T-helper 1 cell treated with Interleukin-12 subunit alpha and Interleukin-12 subunit beta and Interleukin-4 antibody, amounts not matched to agents 30 μg/mL and 1 μg/mL, for 36 hours (primary cell): ENCODE measurements around the gene HOMER2.
"Not testable (repeated sequence)": the region's sequence is repeated elsewhere in the genome, so short reads cannot be mapped to it uniquely, and the experiment has no call there.

ENCODE experiments used
- H3K27ac Mint-ChIP-seq: one replicate; pipeline ENCODE4 v1.8.0; 2021; ENCODE audit warnings: mild to moderate bottlenecking, mixed read lengths
- H3K27me3 Mint-ChIP-seq: one replicate; pipeline ENCODE4 v1.8.0; 2021; ENCODE audit warnings: low read depth, mixed read lengths
- H3K36me3 Mint-ChIP-seq: one replicate; pipeline ENCODE4 v1.8.0; 2021; ENCODE audit warnings: low read depth, mixed read lengths
- H3K4me1 Mint-ChIP-seq: one replicate; pipeline ENCODE4 v1.8.0; 2021; ENCODE audit warnings: low read depth, mixed read lengths
- H3K4me3 Mint-ChIP-seq: one replicate; pipeline ENCODE4 v1.8.0; 2021; ENCODE audit warnings: mild to moderate bottlenecking, moderate library complexity, mixed read lengths
- H3K9me3 Mint-ChIP-seq: one replicate; pipeline ENCODE4 v1.8.0; 2021; ENCODE audit warnings: mixed read lengths

HOMER2 gene

GRCh38 chr15:82907350-82907749 lies 45.2 kb downstream of the HOMER2 start:
- Mint-ChIP-seq H3K9me3 (peaks cover 12% of the 10 kb centered on the region), H3K27me3 (peaks cover 18% of the 10 kb centered on the region), H3K27ac (no peak overlapping the region), H3K4me1 (peaks cover 2% of the 10 kb centered on the region), H3K36me3 (no peaks in the 10 kb centered on the region), H3K4me3 (no peak overlapping the region)

GRCh38 chr15:82904574-82904973 lies 47.9 kb downstream of the HOMER2 start:
- Mint-ChIP-seq H3K27ac (no peak overlapping the region), H3K36me3 (no peaks in the 10 kb centered on the region), H3K4me1 (no peaks in the 10 kb centered on the region), H3K27me3 (peaks cover 23% of the 10 kb centered on the region), H3K9me3 (peaks cover 12% of the 10 kb centered on the region), H3K4me3 (no peak overlapping the region)

- Mint-ChIP-seq H3K4me1 (no peaks in the 10 kb centered on the region), H3K27ac (no peak overlapping the region), H3K27me3 (peaks cover 19% of the 10 kb centered on the region), H3K36me3 (no peaks in the 10 kb centered on the region), H3K4me3 (no peak overlapping the region), H3K9me3 (peaks cover 3% of the 10 kb centered on the region)
Measured at GRCh38 chr15:82903511-82903910, 49.0 kb downstream of the HOMER2 start.

DNA sequence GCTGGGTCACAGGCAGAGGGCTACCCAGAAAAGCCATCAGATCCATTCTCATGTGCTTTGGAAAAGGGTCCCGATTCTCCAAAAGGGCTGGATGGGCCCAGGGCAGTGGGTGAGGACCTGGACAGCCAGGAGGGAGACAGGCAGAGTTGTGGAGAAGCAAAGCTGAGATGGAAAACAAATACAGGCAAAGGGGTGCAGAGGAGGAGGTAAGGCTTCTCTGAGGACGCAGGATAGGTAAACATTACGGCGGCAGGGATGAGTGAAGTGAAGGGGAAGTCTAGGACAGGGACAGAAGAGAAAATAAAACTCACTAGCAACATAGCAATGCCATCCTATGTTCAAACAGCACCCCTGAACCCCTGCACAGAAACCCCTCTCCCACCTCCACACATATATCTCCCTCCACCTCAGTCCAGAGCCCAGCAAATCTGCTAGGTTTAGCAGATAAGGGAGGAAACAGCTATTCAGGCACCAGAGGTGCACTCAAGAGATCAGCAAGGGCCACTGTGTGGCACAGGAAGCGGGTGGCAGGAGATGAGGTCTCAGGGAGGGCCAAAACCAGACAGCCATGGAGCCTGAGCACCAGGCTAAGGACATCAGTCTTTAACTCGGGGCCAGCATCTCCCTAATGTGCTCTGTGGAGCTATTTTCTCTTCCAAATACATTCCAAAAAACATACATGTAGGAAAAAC lies 51.3 kb downstream of the HOMER2 start:
- Mint-ChIP-seq H3K4me1 (no peaks in the 10 kb centered on the region), H3K27ac (no peak overlapping the region), H3K9me3 (no peaks in the 10 kb centered on the region), H3K4me3 (no peak overlapping the region), H3K36me3 (no peaks in the 10 kb centered on the region), H3K27me3 (peaks cover 18% of the 10 kb centered on the region)

DNA sequence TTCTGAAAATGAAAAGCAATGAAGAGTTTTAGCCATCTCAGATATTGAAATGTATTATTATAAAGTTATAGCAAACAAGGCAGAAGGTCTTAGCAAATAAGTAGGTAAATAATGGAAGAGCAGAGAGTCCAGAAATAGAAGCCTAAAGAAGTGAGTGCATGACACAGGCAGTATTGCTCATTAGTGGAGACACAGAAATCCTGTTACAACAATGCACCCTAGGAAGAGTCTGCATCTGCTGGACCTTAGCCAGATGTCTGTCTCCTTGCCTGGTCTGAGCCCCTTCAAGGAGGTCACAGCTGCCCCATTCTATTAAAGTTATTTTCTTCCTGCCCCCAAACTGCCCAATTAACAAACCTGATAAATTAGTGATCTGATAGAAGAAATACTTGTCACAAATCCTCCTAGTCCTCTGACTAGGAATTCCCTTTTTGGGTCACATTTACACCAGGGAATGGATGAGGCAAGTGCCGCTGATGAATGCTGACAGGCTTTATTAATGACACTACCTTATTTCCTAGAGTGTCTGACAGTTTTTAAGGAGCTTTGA lies 51.9 kb downstream of the HOMER2 start:
- H3K27ac Mint-ChIP-seq = no peak overlapping the region
- no peaks in the 10 kb centered on the region for H3K9me3 Mint-ChIP-seq
- no peaks in the 10 kb centered on the region for H3K36me3 Mint-ChIP-seq
- no peaks in the 10 kb centered on the region for H3K4me1 Mint-ChIP-seq
- H3K4me3 Mint-ChIP-seq = no peak overlapping the region
- H3K27me3 Mint-ChIP-seq = peaks cover 14% of the 10 kb centered on the region

- no peak overlapping the region for H3K4me3 Mint-ChIP-seq
- H3K9me3 Mint-ChIP-seq = no peaks in the 10 kb centered on the region
- peaks cover 19% of the 10 kb centered on the region for H3K27me3 Mint-ChIP-seq
- no peaks in the 10 kb centered on the region for H3K36me3 Mint-ChIP-seq
- H3K4me1 Mint-ChIP-seq = no peaks in the 10 kb centered on the region
- no peak overlapping the region for H3K27ac Mint-ChIP-seq
Measured at GRCh38 chr15:82898961-82899360, 53.6 kb downstream of the HOMER2 start.

DNA sequence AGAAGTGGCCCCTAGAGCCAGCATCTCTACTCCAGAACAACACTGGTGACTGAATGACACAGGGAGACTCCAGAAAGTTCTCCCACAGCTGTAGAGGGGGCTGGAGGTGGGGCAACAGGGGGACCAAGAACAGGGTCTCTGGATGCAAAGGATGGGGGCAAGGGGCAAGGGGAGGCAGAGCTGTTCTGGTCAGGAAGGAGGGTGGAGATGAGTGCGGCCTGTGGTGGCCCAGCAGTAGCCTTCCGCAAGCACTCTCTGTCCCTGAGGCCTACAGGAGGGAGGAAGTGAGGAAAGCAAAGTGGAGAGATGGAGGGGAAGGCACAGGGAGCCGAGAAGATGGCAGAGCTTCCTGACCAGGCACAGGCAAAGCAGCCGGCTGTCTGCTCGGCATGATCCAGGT lies 56.5 kb downstream of the HOMER2 start:
- Mint-ChIP-seq H3K27ac (no peak overlapping the region), H3K4me3 (no peak overlapping the region), H3K4me1 (no peaks in the 10 kb centered on the region), H3K9me3 (no peaks in the 10 kb centered on the region), H3K27me3 (peaks cover 26% of the 10 kb centered on the region), H3K36me3 (no peaks in the 10 kb centered on the region)

DNA sequence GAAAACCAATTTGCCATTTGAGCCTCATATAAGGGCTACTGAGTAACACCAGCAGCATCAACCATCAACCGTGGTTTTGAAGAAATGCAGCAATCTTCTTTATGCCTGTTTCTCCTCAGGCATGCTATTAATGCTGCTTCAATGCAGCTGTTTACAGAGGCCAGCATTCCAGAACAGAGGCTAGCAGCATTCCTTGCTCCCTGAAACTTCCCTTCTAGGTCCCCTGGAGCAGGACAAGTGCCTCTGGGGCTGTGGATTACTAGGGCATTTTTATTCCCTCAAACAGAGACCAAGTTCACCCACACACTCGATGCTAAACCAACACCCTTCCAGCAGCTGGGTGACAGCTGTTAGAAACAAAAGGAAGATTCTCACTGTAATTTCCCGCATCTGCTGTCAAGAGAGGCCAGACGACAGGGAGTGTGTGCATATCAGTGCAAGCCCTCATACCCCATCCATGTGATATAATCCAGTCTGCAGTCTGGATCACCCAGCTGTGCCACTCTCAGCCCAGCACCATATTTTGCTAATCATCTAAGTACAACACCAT lies 57.5 kb downstream of the HOMER2 start:
- Mint-ChIP-seq H3K4me1 (no peaks in the 10 kb centered on the region), H3K36me3 (no peaks in the 10 kb centered on the region), H3K4me3 (no peak overlapping the region), H3K27ac (no peak overlapping the region), H3K27me3 (peaks cover 25% of the 10 kb centered on the region), H3K9me3 (no peaks in the 10 kb centered on the region)

GRCh38 chr15:82893473-82893872 lies 59.0 kb downstream of the HOMER2 start:
- H3K9me3 Mint-ChIP-seq, H3K27ac Mint-ChIP-seq, H3K4me1 Mint-ChIP-seq, H3K4me3 Mint-ChIP-seq, H3K36me3 Mint-ChIP-seq: not testable (repeated sequence)
- peaks cover 19% of the 10 kb centered on the region for H3K27me3 Mint-ChIP-seq

DNA sequence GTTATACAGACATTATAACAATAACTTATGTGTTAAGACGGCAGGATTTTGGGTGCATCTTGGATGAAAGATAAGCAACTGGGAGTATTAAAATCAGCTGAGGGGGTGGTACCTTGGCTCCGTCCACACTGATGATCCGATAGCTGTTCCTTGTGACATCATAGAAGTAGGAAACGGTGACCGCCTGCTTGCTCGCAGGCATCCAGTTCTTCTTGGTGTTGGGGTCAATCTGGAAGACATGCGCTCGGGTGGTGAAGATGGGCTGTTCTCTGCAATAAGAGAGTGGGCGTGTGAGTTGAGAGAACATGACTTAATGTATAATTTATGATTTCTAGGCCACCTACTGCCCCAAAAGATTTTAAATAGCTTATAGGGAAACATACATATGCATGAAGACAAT lies 59.9 kb downstream of the HOMER2 start:
- H3K9me3 Mint-ChIP-seq = no peaks in the 10 kb centered on the region
- no peaks in the 10 kb centered on the region for H3K36me3 Mint-ChIP-seq
- no peak overlapping the region for H3K27ac Mint-ChIP-seq
- no peak overlapping the region for H3K4me3 Mint-ChIP-seq
- no peaks in the 10 kb centered on the region for H3K4me1 Mint-ChIP-seq
- peaks cover 15% of the 10 kb centered on the region for H3K27me3 Mint-ChIP-seq

- H3K4me3 Mint-ChIP-seq = no peak overlapping the region
- no peaks in the 10 kb centered on the region for H3K4me1 Mint-ChIP-seq
- H3K27me3 Mint-ChIP-seq = peaks cover 15% of the 10 kb centered on the region
- no peaks in the 10 kb centered on the region for H3K9me3 Mint-ChIP-seq
- H3K27ac Mint-ChIP-seq = no peak overlapping the region
- no peaks in the 10 kb centered on the region for H3K36me3 Mint-ChIP-seq
Measured at GRCh38 chr15:82890995-82891390, 61.5 kb downstream of the HOMER2 start.

DNA sequence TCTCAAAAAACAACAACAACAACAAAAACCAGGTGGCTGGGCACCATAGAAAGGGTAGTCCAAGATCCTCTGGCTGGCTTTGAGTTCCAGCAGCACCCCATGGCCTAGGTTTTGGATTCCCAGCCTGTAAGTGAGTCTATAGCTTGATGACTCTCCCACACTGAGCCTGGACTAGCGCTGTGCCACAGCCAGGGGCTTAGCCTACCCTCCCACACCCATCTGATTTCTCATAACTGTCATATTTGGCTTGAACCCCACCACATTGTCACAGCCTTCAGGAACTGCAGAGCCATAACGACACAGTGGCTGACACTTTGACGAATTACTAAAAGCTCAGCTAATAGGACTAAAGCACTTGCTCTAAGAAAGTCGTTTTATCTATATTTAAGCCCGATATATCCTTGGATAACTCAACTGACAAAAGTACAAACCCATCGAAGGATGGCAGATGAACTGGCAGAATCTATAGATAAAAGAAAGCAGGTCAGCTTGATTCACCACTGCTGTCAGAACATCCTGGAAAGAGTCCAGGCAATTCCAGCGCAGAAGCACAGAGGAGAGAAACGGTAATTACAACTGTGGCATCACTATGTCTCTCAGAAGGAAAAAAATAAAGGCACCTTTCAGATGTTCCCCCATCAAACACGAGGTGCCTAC lies 62.1 kb downstream of the HOMER2 start:
- Mint-ChIP-seq H3K9me3 (no peaks in the 10 kb centered on the region), H3K4me1 (no peaks in the 10 kb centered on the region), H3K27me3 (peaks cover 15% of the 10 kb centered on the region), H3K4me3 (no peak overlapping the region), H3K27ac (no peak overlapping the region), H3K36me3 (no peaks in the 10 kb centered on the region)

- no peaks in the 10 kb centered on the region for H3K9me3 Mint-ChIP-seq
- H3K36me3 Mint-ChIP-seq = no peaks in the 10 kb centered on the region
- peaks cover 22% of the 10 kb centered on the region for H3K27me3 Mint-ChIP-seq
- H3K4me3 Mint-ChIP-seq = no peak overlapping the region
- no peak overlapping the region for H3K27ac Mint-ChIP-seq
- no peaks in the 10 kb centered on the region for H3K4me1 Mint-ChIP-seq
Measured at GRCh38 chr15:82882273-82882928, 70.1 kb downstream of the HOMER2 start.

GRCh38 chr15:82881747-82882146 lies 70.8 kb downstream of the HOMER2 start:
- Mint-ChIP-seq H3K4me1 (no peaks in the 10 kb centered on the region), H3K36me3 (no peaks in the 10 kb centered on the region), H3K4me3 (no peak overlapping the region), H3K27me3 (peaks cover 22% of the 10 kb centered on the region), H3K27ac (no peak overlapping the region), H3K9me3 (no peaks in the 10 kb centered on the region)

DNA sequence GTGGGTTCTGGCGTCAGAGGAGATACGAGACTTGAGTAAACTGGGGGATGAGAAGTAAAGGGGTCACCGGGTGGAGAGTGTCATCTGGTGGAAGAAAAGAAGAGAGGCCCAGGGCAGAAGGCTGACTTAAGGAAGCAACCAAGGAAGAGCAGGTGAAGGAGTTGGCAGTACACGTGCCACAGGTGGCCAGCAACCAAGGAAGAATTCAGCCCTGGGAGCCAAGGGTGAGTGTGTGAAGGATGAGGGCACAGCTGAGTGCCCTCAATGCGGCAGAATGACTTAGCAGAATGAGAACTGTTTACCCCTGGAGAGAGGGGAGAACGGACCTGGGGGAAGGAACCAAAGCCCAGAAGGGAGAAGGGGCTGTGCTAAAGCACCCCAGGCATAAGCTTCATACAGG lies 71.8 kb downstream of the HOMER2 start:
- H3K36me3 Mint-ChIP-seq = no peaks in the 10 kb centered on the region
- H3K4me3 Mint-ChIP-seq = no peak overlapping the region
- H3K4me1 Mint-ChIP-seq = no peaks in the 10 kb centered on the region
- H3K27me3 Mint-ChIP-seq = peaks cover 22% of the 10 kb centered on the region
- no peaks in the 10 kb centered on the region for H3K9me3 Mint-ChIP-seq
- H3K27ac Mint-ChIP-seq = no peak overlapping the region
